Keratinocyte (primary cell): ENCODE results near the gene OR7E24.

Experiments used
- CTCF ChIP-seq, 3 experiments: IDR thresholded peaks in 1 of 3; conservative IDR thresholded peaks in 1 of 3; optimal IDR thresholded peaks in 1 of 3; 2 replicates in 2 of 3; 3 replicates in 1 of 3; pipeline versions ENCODE3 to v1.5.1; 2011; ENCODE audit warnings: low read length in 3 of 3, mild to moderate bottlenecking in 3 of 3, moderate library complexity in 2 of 3, control low read depth in 1 of 3, inconsistent platforms in 1 of 3; ENCODE audit not compliant: insufficient read depth in 2 of 3; ENCODE audit errors: extremely low read depth in 1 of 3
- EZH2 ChIP-seq: IDR thresholded peaks from one replicate; pipeline ENCODE4 v1.6.1; 2012; ENCODE audit warnings: inconsistent platforms, mild to moderate bottlenecking, low read length, moderate library complexity

GRCh38 chr19:9205501-9206113 lies 45.1 kb upstream of the OR7E24 start:
- TF ChIP-seq CTCF (optimal IDR thresholded peaks at IDR 0.05 in 1 of 3, IDR thresholded peaks at IDR 0.05 in 1 of 3, conservative IDR thresholded peaks at IDR 0.05 in 1 of 3; ENCODE audit: extremely low read depth in 1 of 3, insufficient read depth in 2 of 3, low read length in 3 of 3) (peak; percentile 61 to 90 (median 81)), EZH2 (no peak)
